ENCODE results near the gene MRPL36. TPM values are rescaled to one million over a fixed set of nuclear protein-coding genes. Genes with fewer than 3 reads are reported as not detected.

MRPL36 gene
- total RNA-seq, 1 experiment from 2014 or later: 116 TPM

- POLR2A ChIA-PET (ENCODE audit: unreplicated experiment): no interaction called here
- H3K27ac ChIP-seq (ENCODE audit: low read length): no peak overlapping the region
- no peak overlapping the region for H3K4me3 ChIP-seq (ENCODE audit: low read length)
- no peak overlapping the region for H3K4me2 ChIP-seq (ENCODE audit: low read length)
- H2AFZ ChIP-seq (ENCODE audit: low read length): no peak overlapping the region
- CTCF ChIA-PET: no interaction called here
- H3K4me1 ChIP-seq (ENCODE audit: insufficient read depth, low read length): no peaks in the 10 kb centered on the region
- no peak for ATAC-seq
- no TSS peak for BruUV-seq (replicated peaks)
- no peaks in the 10 kb centered on the region for H3K9me3 ChIP-seq (ENCODE audit: low read length)
- no peaks in the 10 kb centered on the region for H3F3A ChIP-seq (ENCODE audit: low read length, unreplicated experiment)
- peaks cover 53% of the 10 kb centered on the region for H3K27me3 ChIP-seq (ENCODE audit: low read length)
- intact Hi-C loops (cut with micrococcal nuclease): loop anchor here (2.0 to 10.0 kb wide), 2 partner anchors 254 to 392 kb away; no protein-coding TSS in a partner anchor
- no peak for DNase-seq
- no peaks in the 10 kb centered on the region for H4K20me1 ChIP-seq (ENCODE audit: low read length)
- H3K36me3 ChIP-seq (ENCODE audit: low read depth, low read length): no peaks in the 10 kb centered on the region
- no peaks in the 10 kb centered on the region for H3K79me2 ChIP-seq (ENCODE audit: low read length)
- TF ChIP-seq EZH2 (IDR thresholded peaks at IDR 0.05; ENCODE audit: low read length, unreplicated experiment): no peak
- no peak for TF ChIP-seq CTCF (conservative IDR thresholded peaks at IDR 0.05; ENCODE audit: low read depth, low read length)
- no peak for TF ChIP-seq EZH2phosphoT487 (IDR thresholded peaks at IDR 0.05; ENCODE audit: borderline replicate concordance, low read length)
- H3K9ac ChIP-seq (ENCODE audit: low read length): no peak overlapping the region
- H3K9me2 ChIP-seq (replicated peaks; ENCODE audit: low read length): no peaks in the 10 kb centered on the region
Measured at GRCh38 chr5:1762121-1762882, 37.3 kb downstream of the MRPL36 start.

GRCh38 chr5:1761453-1761755, 38.2 kb downstream of the MRPL36 start:
- BruUV-seq (replicated peaks): no TSS peak
- Histone ChIP-seq H3K9ac (ENCODE audit: low read length) (no peak overlapping the region), H3K27me3 (ENCODE audit: low read length) (peaks cover 52% of the 10 kb centered on the region), H2AFZ (ENCODE audit: low read length) (no peak overlapping the region), H3K4me3 (ENCODE audit: low read length) (no peak overlapping the region), H3K9me3 (ENCODE audit: low read length) (no peaks in the 10 kb centered on the region), H3K4me1 (ENCODE audit: insufficient read depth, low read length) (no peaks in the 10 kb centered on the region), H4K20me1 (ENCODE audit: low read length) (no peaks in the 10 kb centered on the region), H3K36me3 (ENCODE audit: low read depth, low read length) (no peaks in the 10 kb centered on the region), H3K79me2 (ENCODE audit: low read length) (no peaks in the 10 kb centered on the region), H3K27ac (ENCODE audit: low read length) (no peak overlapping the region), H3K9me2 (replicated peaks; ENCODE audit: low read length) (no peaks in the 10 kb centered on the region), H3K4me2 (ENCODE audit: low read length) (no peak overlapping the region), H3F3A (ENCODE audit: low read length, unreplicated experiment) (no peaks in the 10 kb centered on the region)
- intact Hi-C loops (cut with micrococcal nuclease): loop anchor here (10.0 kb wide), 1 partner anchor 393 kb away; no protein-coding TSS in a partner anchor
- ATAC-seq: no peak
- CTCF ChIA-PET: no interaction called here
- POLR2A ChIA-PET (ENCODE audit: unreplicated experiment): no interaction called here
- no peak for DNase-seq
- no peak for TF ChIP-seq CTCF (conservative IDR thresholded peaks at IDR 0.05; ENCODE audit: low read depth, low read length)
- TF ChIP-seq EZH2 (IDR thresholded peaks at IDR 0.05; ENCODE audit: low read length, unreplicated experiment): no peak
- TF ChIP-seq EZH2phosphoT487 (IDR thresholded peaks at IDR 0.05; ENCODE audit: borderline replicate concordance, low read length): no peak

DNA sequence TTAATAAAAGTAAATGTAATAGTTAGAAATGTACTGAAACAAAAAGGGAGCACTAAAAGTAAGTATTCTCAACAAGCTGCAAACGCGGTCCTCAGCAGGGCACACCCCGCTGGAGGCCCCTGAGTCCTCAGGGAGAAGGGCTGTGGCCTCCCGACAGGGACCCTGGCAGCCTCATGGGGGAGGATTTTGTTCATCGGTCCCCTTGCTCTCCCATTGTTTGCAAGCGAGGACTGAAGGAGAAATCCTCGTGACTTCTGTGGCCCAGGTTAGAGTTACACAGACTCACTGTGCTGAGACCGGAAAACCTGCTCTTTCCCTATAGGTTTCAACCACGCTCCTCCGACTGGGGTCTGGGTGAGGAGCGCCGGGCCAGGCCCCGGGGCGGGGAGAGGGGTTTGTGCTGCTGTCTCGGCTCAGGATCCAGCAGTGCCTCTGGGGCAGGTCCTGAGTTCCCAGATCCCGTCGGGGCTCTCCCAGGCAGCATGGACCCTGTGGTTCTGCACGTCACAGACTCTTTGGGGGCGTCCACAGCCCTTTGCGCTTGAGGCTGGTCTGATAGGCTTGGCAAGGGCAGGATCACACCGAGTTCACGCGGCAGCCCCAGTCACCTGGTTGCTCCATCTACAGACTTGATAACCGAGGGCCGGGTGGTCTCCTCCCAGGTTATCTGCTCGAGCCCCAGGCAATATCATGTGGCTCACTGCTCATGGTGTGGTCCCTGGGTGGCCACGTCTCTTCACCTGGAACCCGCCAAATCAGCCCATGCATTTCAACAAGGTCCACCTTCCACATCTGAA, 38.8 kb downstream of the MRPL36 start:
- Histone ChIP-seq H3K9ac (ENCODE audit: low read length) (no peak overlapping the region), H3F3A (ENCODE audit: low read length, unreplicated experiment) (no peaks in the 10 kb centered on the region), H3K4me1 (ENCODE audit: insufficient read depth, low read length) (no peaks in the 10 kb centered on the region), H3K27ac (ENCODE audit: low read length) (no peak overlapping the region), H3K27me3 (ENCODE audit: low read length) (peaks cover 56% of the 10 kb centered on the region), H3K36me3 (ENCODE audit: low read depth, low read length) (no peaks in the 10 kb centered on the region), H3K4me3 (ENCODE audit: low read length) (no peak overlapping the region), H4K20me1 (ENCODE audit: low read length) (no peaks in the 10 kb centered on the region), H3K9me2 (replicated peaks; ENCODE audit: low read length) (no peaks in the 10 kb centered on the region), H2AFZ (ENCODE audit: low read length) (no peak overlapping the region), H3K9me3 (ENCODE audit: low read length) (no peaks in the 10 kb centered on the region), H3K4me2 (ENCODE audit: low read length) (no peak overlapping the region), H3K79me2 (ENCODE audit: low read length) (no peaks in the 10 kb centered on the region)
- POLR2A ChIA-PET (ENCODE audit: unreplicated experiment): no interaction called here
- BruUV-seq (replicated peaks): no TSS peak
- intact Hi-C loops (cut with micrococcal nuclease): loop anchor here (10.0 kb wide), 1 partner anchor 394 kb away; no protein-coding TSS in a partner anchor
- ATAC-seq: no peak
- no peak for DNase-seq
- TF ChIP-seq EZH2phosphoT487 (IDR thresholded peaks at IDR 0.05; ENCODE audit: borderline replicate concordance, low read length): no peak
- no peak for TF ChIP-seq EZH2 (IDR thresholded peaks at IDR 0.05; ENCODE audit: low read length, unreplicated experiment)
- no peak for TF ChIP-seq CTCF (conservative IDR thresholded peaks at IDR 0.05; ENCODE audit: low read depth, low read length)
- CTCF ChIA-PET: no interaction called here
